ENCODE data around the gene ADGRL1.

GRCh38 chr19:14145381-14145780, 60.6 kb downstream of the ADGRL1 start:
- no peak for TF ChIP-seq POLR2A (IDR thresholded peaks at IDR 0.05)
- TF ChIP-seq, protein P1, sequence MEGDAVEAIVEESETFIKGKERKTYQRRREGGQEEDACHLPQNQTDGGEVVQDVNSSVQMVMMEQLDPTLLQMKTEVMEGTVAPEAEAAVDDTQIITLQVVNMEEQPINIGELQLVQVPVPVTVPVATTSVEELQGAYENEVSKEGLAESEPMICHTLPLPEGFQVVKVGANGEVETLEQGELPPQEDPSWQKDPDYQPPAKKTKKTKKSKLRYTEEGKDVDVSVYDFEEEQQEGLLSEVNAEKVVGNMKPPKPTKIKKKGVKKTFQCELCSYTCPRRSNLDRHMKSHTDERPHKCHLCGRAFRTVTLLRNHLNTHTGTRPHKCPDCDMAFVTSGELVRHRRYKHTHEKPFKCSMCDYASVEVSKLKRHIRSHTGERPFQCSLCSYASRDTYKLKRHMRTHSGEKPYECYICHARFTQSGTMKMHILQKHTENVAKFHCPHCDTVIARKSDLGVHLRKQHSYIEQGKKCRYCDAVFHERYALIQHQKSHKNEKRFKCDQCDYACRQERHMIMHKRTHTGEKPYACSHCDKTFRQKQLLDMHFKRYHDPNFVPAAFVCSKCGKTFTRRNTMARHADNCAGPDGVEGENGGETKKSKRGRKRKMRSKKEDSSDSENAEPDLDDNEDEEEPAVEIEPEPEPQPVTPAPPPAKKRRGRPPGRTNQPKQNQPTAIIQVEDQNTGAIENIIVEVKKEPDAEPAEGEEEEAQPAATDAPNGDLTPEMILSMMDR (IDR thresholded peaks at IDR 0.05), result no peak

All from thyroid gland (tissue), 4 donors.